ENCODE measurements around the gene ADPRM. TPM values are rescaled to one million over a fixed set of nuclear protein-coding genes. Genes with fewer than 3 reads are reported as not detected.

The ADPRM gene
- total RNA-seq, 1 donor from 2014 or later = 13.4 TPM

DNA sequence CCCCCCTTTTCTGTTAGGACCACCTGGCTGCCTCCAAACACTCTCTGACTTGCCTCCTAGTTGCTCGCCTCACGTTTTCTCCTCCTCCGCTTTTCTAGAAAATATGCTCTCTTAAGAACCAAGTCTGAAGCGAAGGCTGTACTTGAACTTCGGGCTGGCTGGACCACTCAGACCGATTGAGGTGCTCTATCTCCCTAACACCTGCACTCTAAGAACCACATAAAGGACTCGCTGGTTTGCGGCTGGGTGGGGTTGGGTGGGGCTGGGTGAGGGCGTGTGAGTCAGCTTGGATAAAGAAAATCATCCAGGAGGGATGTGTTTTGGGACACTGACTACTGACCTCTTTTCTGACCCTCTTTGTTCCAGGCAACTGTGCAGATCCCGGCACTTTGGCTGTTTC lies 55.3 kb downstream of the ADPRM start:
- Mint-ChIP-seq H3K4me3 (ENCODE audit: unreplicated experiment) (no peak overlapping the region), H3K9me3 (ENCODE audit: low read depth) (no peaks in the 10 kb centered on the region), H3K36me3 (ENCODE audit: low read depth) (no peaks in the 10 kb centered on the region), H3K4me1 (ENCODE audit: low read depth) (no peaks in the 10 kb centered on the region), H3K27ac (ENCODE audit: unreplicated experiment) (no peak overlapping the region), H3K27me3 (ENCODE audit: low read depth) (peaks cover 18% of the 10 kb centered on the region)
- DNase-seq (ENCODE audit: low spot score) = no peak
- TF ChIP-seq, protein P1, sequence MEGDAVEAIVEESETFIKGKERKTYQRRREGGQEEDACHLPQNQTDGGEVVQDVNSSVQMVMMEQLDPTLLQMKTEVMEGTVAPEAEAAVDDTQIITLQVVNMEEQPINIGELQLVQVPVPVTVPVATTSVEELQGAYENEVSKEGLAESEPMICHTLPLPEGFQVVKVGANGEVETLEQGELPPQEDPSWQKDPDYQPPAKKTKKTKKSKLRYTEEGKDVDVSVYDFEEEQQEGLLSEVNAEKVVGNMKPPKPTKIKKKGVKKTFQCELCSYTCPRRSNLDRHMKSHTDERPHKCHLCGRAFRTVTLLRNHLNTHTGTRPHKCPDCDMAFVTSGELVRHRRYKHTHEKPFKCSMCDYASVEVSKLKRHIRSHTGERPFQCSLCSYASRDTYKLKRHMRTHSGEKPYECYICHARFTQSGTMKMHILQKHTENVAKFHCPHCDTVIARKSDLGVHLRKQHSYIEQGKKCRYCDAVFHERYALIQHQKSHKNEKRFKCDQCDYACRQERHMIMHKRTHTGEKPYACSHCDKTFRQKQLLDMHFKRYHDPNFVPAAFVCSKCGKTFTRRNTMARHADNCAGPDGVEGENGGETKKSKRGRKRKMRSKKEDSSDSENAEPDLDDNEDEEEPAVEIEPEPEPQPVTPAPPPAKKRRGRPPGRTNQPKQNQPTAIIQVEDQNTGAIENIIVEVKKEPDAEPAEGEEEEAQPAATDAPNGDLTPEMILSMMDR (IDR thresholded peaks at IDR 0.05) = no peak

DNA sequence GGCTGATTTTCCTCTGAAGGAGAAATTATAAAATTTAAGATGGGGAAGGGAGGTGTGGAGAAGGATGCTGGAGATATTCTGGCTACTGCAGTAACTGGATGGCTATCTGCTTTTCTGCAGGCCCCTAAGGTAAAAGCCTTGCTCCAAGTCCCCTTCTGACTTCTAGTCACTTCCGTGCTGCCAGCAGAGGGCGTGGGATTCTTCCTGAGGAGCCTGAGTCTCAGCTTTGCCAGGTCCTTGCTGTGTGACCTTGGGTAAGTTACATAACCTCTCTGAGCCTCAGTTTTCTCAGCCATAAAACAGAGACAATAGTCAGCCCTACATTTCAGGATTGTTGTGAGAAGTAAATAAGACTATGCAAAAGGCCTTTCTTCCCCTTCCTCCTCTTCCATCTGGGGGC lies 56.7 kb downstream of the ADPRM start:
- Mint-ChIP-seq H3K4me1 (ENCODE audit: low read depth) (no peaks in the 10 kb centered on the region), H3K36me3 (ENCODE audit: low read depth) (no peaks in the 10 kb centered on the region), H3K9me3 (ENCODE audit: low read depth) (no peaks in the 10 kb centered on the region), H3K27me3 (ENCODE audit: low read depth) (peaks cover 16% of the 10 kb centered on the region), H3K27ac (ENCODE audit: unreplicated experiment) (no peak overlapping the region), H3K4me3 (ENCODE audit: unreplicated experiment) (no peak overlapping the region)
- TF ChIP-seq, protein P1 (IDR thresholded peaks at IDR 0.05) = peak; percentile 61
- DNase-seq (ENCODE audit: low spot score) = no peak

DNA sequence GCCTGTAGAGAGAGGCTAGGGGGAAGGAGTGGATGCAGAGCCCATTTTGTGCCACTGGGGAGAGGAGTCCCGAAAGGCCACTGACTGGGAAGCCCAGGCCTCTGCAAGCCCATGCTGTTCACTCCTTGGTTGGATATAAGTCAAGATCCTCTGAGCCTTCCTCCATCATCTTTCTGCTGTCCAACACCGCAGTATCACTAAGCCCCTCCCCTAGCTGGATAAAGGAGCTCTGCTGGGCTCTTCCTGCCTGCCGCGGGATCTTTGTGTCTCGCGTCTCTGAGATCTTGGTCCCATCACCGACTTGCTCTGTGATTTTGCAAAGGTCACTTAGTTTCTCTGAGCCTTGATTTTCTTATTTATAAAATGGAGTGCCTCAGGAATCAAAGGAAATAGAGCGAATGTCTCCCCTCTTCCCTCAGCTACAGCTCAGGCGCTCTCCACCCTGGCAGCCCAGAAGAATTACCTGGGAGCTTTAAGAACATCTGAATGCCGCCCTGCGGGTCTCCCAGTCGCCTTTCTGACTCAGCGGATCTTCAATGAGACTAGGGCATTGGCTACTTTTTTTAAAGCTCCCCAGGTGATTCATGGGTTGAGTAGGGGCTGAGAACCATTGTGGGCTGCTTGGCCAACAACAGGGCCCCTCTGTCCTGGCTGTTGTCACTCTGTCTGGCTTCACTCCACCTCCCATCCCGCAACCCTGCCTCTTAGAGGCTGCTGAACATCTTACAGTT lies 57.6 kb downstream of the ADPRM start:
- DNase-seq (ENCODE audit: low spot score) = no peak
- H3K4me3 Mint-ChIP-seq (ENCODE audit: unreplicated experiment) = peak overlapping the region; percentile 3
- peaks cover 13% of the 10 kb centered on the region for H3K27me3 Mint-ChIP-seq (ENCODE audit: low read depth)
- no peaks in the 10 kb centered on the region for H3K4me1 Mint-ChIP-seq (ENCODE audit: low read depth)
- no peak overlapping the region for H3K27ac Mint-ChIP-seq (ENCODE audit: unreplicated experiment)
- TF ChIP-seq, protein P1 (IDR thresholded peaks at IDR 0.05) = no peak
- no peaks in the 10 kb centered on the region for H3K9me3 Mint-ChIP-seq (ENCODE audit: low read depth)
- H3K36me3 Mint-ChIP-seq (ENCODE audit: low read depth) = no peaks in the 10 kb centered on the region

DNA sequence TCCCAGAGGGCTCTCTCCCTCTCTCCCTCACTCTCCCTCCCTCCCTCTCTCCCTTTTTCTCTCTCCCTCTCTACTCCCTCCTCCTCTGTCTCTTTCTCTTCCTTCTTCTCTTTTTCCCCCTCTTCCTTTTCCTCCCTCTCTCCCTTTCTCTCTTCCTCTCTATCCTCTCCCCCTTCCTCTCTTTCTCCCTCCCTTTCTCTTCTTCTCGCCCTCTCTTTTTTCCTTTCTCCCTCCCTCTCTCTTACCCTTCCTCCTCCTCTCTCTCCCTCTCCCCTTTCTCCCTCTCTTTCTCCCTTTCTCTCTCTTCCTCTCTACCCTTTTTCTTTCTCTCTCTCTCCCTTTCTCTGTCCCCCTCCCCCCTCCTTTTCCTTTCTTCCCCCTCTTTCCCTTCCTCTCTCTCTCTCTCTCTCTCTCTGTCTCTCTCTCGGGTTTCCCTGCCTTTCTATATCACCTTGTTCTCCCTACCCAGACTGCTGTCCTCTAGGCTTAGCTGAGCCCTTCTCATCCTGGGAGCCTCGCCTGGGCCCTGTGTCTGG lies 58.3 kb downstream of the ADPRM start:
- no peak overlapping the region for H3K4me3 Mint-ChIP-seq (ENCODE audit: unreplicated experiment)
- no peaks in the 10 kb centered on the region for H3K36me3 Mint-ChIP-seq (ENCODE audit: low read depth)
- no peak overlapping the region for H3K27ac Mint-ChIP-seq (ENCODE audit: unreplicated experiment)
- H3K4me1 Mint-ChIP-seq (ENCODE audit: low read depth) = no peaks in the 10 kb centered on the region
- no peak for DNase-seq (ENCODE audit: low spot score)
- no peaks in the 10 kb centered on the region for H3K9me3 Mint-ChIP-seq (ENCODE audit: low read depth)
- TF ChIP-seq, protein P1 (IDR thresholded peaks at IDR 0.05) = no peak
- H3K27me3 Mint-ChIP-seq (ENCODE audit: low read depth) = peaks cover 12% of the 10 kb centered on the region

DNA sequence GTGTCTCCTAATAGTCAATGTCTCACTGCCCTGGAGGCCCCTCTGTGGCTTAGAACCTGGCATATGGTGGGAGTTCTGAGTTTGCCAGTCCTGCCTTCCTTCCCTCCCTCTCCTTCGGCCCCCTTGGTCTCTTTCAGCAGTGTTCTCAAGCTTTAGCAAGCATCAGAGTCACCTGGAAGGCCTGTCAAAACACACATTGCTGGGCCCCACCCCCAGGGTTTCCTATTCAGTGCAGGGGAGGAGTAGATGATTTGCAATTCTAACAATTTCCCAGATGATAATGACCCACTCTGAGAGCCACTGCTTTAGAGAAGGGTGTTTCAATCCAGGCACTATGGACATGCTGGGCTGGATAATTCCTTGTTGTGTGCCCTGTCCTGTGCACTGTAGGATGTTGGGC lies 58.8 kb downstream of the ADPRM start:
- Mint-ChIP-seq H3K27ac (ENCODE audit: unreplicated experiment) (no peak overlapping the region), H3K27me3 (ENCODE audit: low read depth) (peaks cover 11% of the 10 kb centered on the region), H3K36me3 (ENCODE audit: low read depth) (no peaks in the 10 kb centered on the region), H3K4me3 (ENCODE audit: unreplicated experiment) (no peak overlapping the region), H3K4me1 (ENCODE audit: low read depth) (no peaks in the 10 kb centered on the region), H3K9me3 (ENCODE audit: low read depth) (no peaks in the 10 kb centered on the region)
- no peak for DNase-seq (ENCODE audit: low spot score)
- TF ChIP-seq, protein P1 (IDR thresholded peaks at IDR 0.05) = no peak
